ENCODE data around the gene KRT12. TPM values are rescaled to one million over a fixed set of nuclear protein-coding genes. Genes with fewer than 3 reads are reported as not detected.

KRT12 gene
- polyA plus RNA-seq, 2 of the 4 experiments (the other 2 are of a cell fraction): not detected

- TF ChIP-seq HOXA7 (CRISPR knock-in tag; IDR thresholded peaks at IDR 0.05) (no peak), SMC3 (IDR thresholded peaks at IDR 0.05) (no peak), MAFK (IDR thresholded peaks at IDR 0.05; ENCODE audit: partially characterized antibody) (no peak), HDAC2 (IDR thresholded peaks at IDR 0.05) (no peak), EP300 (IDR thresholded peaks at IDR 0.05) (no peak)
These were observed 21.2 kb upstream of the KRT12 start (continued) for GRCh38 chr17:40888196-40888720.

GRCh38 chr17:40886090-40886489 is 19.1 kb upstream of the KRT12 start:
- ATAC-seq: peak in 1 of 2 experiments; percentile 27; a peak in 1 of 6 replicates
- H3K4me2 ChIP-seq: no peak overlapping the region
- no peaks in the 10 kb centered on the region for H3K9me3 ChIP-seq
- peaks cover 15% of the 10 kb centered on the region for H3K4me1 ChIP-seq
- no peak for DNase-seq (ENCODE audit: low read depth in 1 of 2, low spot score in 1 of 2)
- POLR2A ChIA-PET: interaction anchor here (0.9 kb wide), 1 partner anchor 802 kb away, joined by 3 read pairs; no protein-coding TSS in a partner anchor
- H3K4me3 ChIP-seq: no peak overlapping the region
- no peak for TF ChIP-seq CHD2 (IDR thresholded peaks at IDR 0.05; ENCODE audit: low read length, partially characterized antibody)
- no peak for TF ChIP-seq FOXS1 (CRISPR knock-in tag; IDR thresholded peaks at IDR 0.05)
- TF ChIP-seq, protein P1, sequence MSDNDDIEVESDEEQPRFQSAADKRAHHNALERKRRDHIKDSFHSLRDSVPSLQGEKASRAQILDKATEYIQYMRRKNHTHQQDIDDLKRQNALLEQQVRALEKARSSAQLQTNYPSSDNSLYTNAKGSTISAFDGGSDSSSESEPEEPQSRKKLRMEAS (IDR thresholded peaks at IDR 0.05): no peak
- peak overlapping the region in 1 of 2 experiments; percentile 31; a peak in 1 of 6 replicates for H3K27ac ChIP-seq
- CTCF ChIA-PET: interaction anchor here (0.7 to 6.0 kb wide), 12 partner anchors 8 to 780 kb away, joined by 3 to 35 read pairs (median 6); partner anchors contain the start of gene KRT12
- FAIRE-seq: peak; percentile 51
- WGBS (ENCODE audit: missing lambda C conversion rate): 81% methylated on average over 3 of the region's 3 CpGs

GRCh38 chr17:40884708-40885512 is 17.9 kb upstream of the KRT12 start, which contains the start of gene KRT20:
Gene KRT20 (minus strand): TSS chr17:40885242. CDS start chr17:40885185, 57 bp downstream.
- ChIA-PET CTCF (interaction anchor here (0.9 to 6.0 kb wide), 16 partner anchors 9 to 778 kb away, joined by 3 to 35 read pairs (median 6); partner anchors contain the start of genes KRT12 and KRT19), POLR2A (no interaction called here)
- no peak within 1 kb of the TSS for H3K4me3 ChIP-seq
- TF ChIP-seq CTCF (IDR thresholded peaks at IDR 0.05) (0 out of 3 replicates have a peak, but pooled peaks have one; percentile 17), HEYL (CRISPR knock-in tag; IDR thresholded peaks at IDR 0.05) (no peak)
- TF ChIP-seq, protein P2, sequence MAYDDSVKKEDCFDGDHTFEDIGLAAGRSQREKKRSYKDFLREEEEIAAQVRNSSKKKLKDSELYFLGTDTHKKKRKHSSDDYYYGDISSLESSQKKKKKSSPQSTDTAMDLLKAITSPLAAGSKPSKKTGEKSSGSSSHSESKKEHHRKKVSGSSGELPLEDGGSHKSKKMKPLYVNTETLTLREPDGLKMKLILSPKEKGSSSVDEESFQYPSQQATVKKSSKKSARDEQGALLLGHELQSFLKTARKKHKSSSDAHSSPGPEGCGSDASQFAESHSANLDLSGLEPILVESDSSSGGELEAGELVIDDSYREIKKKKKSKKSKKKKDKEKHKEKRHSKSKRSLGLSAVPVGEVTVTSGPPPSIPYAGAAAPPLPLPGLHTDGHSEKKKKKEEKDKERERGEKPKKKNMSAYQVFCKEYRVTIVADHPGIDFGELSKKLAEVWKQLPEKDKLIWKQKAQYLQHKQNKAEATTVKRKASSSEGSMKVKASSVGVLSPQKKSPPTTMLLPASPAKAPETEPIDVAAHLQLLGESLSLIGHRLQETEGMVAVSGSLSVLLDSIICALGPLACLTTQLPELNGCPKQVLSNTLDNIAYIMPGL (CRISPR knock-in tag; IDR thresholded peaks at IDR 0.05; ENCODE audit: borderline replicate concordance): no peak
- ATAC-seq: peak; percentile 62 to 79; a peak in 4 of 6 replicates
- H3K4me1 ChIP-seq: peaks cover 15% of the 10 kb centered on the region
- peak in 1 of 2 experiments; percentile 64 for DNase-seq (ENCODE audit: low read depth in 1 of 2, low spot score in 1 of 2)
- peak within 1 kb of the TSS in 1 of 2 experiments; percentile 31; a peak in 1 of 6 replicates for H3K27ac ChIP-seq
- no peaks in the 10 kb centered on the region for H3K9me3 ChIP-seq
- no peak for FAIRE-seq
- no peak within 1 kb of the TSS for H3K4me2 ChIP-seq
- 91% methylated on average over 23 of the region's 23 CpGs for WGBS (ENCODE audit: missing lambda C conversion rate)

DNA sequence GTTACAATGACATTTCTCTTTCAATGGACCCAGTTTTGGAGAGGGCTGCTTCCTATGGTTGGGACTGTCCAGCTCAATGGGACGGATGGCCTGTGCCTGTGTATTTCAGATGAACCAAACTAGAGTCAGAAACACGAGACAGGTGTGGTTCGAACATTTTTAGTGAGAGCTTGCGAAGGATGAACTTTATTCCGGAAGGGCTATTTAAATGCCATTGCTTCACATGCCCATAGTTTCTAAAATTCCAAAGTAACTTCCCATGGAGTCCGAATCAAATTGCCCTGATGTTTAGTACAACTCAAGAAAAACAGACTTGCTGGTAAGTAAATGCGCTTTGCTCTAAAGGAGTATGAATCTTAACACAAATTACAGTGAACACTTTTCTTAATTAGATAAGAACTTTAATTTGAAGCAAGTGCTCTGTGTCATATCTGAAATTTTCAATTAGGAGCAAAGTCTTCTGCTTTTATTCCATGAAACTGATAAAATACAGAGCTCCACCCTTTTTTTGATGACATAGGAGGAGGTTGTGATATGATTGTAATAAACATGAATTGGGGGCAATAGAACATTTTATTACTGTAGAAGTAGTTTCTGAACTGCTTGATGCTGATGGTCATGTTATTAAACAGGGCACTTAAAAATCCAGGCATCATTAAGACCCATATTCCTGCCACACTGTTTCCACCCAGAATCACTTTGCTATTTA is 16.8 kb upstream of the KRT12 start:
- ChIA-PET CTCF (interaction anchor here (0.9 to 6.0 kb wide), 11 partner anchors 8 to 779 kb away, joined by 3 to 35 read pairs (median 5); partner anchors contain the start of gene KRT19), POLR2A (no interaction called here)
- H3K4me2 ChIP-seq: no peak overlapping the region
- DNase-seq (ENCODE audit: low read depth in 1 of 2, low spot score in 1 of 2): no peak
- no peak for ATAC-seq
- WGBS (ENCODE audit: missing lambda C conversion rate): 90% methylated on average over 7 of the region's 7 CpGs
- H3K9me3 ChIP-seq: no peaks in the 10 kb centered on the region
- H3K4me1 ChIP-seq: peaks cover 11% of the 10 kb centered on the region
- H3K4me3 ChIP-seq: no peak overlapping the region
- peak; percentile 73 for FAIRE-seq
- no peak overlapping the region for H3K27ac ChIP-seq
- TF ChIP-seq MAZ (IDR thresholded peaks at IDR 0.05; ENCODE audit: borderline replicate concordance, low read depth, low read length) (no peak), HOXA7 (CRISPR knock-in tag; IDR thresholded peaks at IDR 0.05) (no peak), EHMT2 (IDR thresholded peaks at IDR 0.05; ENCODE audit: low read depth) (no peak), USF2 (IDR thresholded peaks at IDR 0.05) (no peak), ZC3H11A (IDR thresholded peaks at IDR 0.05) (no peak), PBX3 (IDR thresholded peaks at IDR 0.05) (no peak), CBX2 (IDR thresholded peaks at IDR 0.05; ENCODE audit: borderline replicate concordance, low read depth) (no peak), POLR2AphosphoS2 (conservative IDR thresholded peaks at IDR 0.05; ENCODE audit: low read length) (no peak), CEBPB (IDR thresholded peaks at IDR 0.05) (no peak), MAFK (IDR thresholded peaks at IDR 0.05; ENCODE audit: partially characterized antibody) (no peak)
- TF ChIP-seq, protein P3, sequence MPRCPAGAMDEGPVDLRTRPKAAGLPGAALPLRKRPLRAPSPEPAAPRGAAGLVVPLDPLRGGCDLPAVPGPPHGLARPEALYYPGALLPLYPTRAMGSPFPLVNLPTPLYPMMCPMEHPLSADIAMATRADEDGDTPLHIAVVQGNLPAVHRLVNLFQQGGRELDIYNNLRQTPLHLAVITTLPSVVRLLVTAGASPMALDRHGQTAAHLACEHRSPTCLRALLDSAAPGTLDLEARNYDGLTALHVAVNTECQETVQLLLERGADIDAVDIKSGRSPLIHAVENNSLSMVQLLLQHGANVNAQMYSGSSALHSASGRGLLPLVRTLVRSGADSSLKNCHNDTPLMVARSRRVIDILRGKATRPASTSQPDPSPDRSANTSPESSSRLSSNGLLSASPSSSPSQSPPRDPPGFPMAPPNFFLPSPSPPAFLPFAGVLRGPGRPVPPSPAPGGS (IDR thresholded peaks at IDR 0.05): no peak
